ENCODE data around the gene KIF6.

DNA sequence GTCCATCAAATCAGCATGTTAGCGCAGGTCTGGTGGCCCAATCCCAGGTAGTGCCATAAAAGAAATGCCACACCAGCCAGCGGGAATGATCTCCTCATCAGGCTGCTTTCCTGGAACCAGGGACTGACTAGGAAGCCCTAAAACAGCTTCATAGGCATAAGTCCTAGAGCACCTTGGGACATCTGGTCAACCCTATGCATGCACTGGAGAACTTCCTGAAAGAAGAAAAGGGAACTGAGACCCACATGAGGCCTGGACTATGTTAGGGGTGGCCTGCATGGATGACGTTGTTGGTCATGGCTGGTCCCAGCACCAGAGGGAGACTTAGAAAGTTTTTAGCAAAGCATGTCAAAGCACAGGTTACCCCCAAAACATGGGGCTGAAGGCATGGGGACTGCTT is 395.2 kb downstream of the KIF6 start:
- TF ChIP-seq, protein P1, sequence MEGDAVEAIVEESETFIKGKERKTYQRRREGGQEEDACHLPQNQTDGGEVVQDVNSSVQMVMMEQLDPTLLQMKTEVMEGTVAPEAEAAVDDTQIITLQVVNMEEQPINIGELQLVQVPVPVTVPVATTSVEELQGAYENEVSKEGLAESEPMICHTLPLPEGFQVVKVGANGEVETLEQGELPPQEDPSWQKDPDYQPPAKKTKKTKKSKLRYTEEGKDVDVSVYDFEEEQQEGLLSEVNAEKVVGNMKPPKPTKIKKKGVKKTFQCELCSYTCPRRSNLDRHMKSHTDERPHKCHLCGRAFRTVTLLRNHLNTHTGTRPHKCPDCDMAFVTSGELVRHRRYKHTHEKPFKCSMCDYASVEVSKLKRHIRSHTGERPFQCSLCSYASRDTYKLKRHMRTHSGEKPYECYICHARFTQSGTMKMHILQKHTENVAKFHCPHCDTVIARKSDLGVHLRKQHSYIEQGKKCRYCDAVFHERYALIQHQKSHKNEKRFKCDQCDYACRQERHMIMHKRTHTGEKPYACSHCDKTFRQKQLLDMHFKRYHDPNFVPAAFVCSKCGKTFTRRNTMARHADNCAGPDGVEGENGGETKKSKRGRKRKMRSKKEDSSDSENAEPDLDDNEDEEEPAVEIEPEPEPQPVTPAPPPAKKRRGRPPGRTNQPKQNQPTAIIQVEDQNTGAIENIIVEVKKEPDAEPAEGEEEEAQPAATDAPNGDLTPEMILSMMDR (IDR thresholded peaks at IDR 0.05): no peak
- TF ChIP-seq POLR2A (IDR thresholded peaks at IDR 0.05): no peak

Measured in uterus (tissue), 2 donors.